Measurements from ENCODE around the gene GRIN2A. TPM values are rescaled to one million over a fixed set of nuclear protein-coding genes. Genes with fewer than 3 reads are reported as not detected.

Gene GRIN2A
- total RNA-seq, 4 donors from 2014 or later: 0.25 to 26.1 (median 13.5) TPM

DNA sequence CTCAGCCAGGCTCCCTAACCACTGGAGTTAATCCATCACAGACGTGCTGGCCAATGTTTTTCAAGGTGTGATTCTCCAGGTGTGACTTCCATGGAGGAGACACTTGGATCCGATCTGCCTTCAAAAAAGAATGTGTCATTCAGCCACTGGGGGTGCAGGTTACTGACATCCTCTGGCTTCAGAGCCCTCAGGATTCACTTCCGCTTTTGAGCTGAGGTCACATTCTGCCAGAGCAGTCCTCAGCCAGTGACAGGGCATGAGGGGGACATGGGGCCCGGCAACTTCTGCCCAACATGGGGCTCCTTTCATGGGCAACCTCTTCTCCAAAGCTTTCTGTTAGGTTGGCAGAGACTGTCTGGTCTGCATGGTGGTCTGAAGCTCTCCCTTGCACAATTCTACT, 81.4 kb downstream of the GRIN2A start:
- TF ChIP-seq, protein P1, sequence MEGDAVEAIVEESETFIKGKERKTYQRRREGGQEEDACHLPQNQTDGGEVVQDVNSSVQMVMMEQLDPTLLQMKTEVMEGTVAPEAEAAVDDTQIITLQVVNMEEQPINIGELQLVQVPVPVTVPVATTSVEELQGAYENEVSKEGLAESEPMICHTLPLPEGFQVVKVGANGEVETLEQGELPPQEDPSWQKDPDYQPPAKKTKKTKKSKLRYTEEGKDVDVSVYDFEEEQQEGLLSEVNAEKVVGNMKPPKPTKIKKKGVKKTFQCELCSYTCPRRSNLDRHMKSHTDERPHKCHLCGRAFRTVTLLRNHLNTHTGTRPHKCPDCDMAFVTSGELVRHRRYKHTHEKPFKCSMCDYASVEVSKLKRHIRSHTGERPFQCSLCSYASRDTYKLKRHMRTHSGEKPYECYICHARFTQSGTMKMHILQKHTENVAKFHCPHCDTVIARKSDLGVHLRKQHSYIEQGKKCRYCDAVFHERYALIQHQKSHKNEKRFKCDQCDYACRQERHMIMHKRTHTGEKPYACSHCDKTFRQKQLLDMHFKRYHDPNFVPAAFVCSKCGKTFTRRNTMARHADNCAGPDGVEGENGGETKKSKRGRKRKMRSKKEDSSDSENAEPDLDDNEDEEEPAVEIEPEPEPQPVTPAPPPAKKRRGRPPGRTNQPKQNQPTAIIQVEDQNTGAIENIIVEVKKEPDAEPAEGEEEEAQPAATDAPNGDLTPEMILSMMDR (IDR thresholded peaks at IDR 0.05): no peak
- TF ChIP-seq POLR2A (IDR thresholded peaks at IDR 0.05): no peak
- TF ChIP-seq POLR2AphosphoS5 (IDR thresholded peaks at IDR 0.05): no peak
- TF ChIP-seq EP300 (IDR thresholded peaks at IDR 0.05): no peak
- Histone ChIP-seq H3K36me3 (no peaks in the 10 kb centered on the region), H3K4me3 (no peak overlapping the region), H3K4me1 (peaks cover 0 to 38% (median 0%) of the 10 kb centered on the region in 3 donors), H3K27ac (peak overlapping the region in 1 of 4 donors; percentile 2), H3K27me3 (no peaks in the 10 kb centered on the region), H3K9me3 (peaks cover 0 to 3% (median 0%) of the 10 kb centered on the region in 3 donors)
- no peak for ATAC-seq
- WGBS, 2 donors (ENCODE audit: low coverage in 1 of 2): 20 to 47% methylated on average over 3 of the region's 4 CpGs

- no peak for TF ChIP-seq EP300 (IDR thresholded peaks at IDR 0.05)
- no peak for TF ChIP-seq POLR2A (IDR thresholded peaks at IDR 0.05)
- TF ChIP-seq POLR2AphosphoS5 (IDR thresholded peaks at IDR 0.05): no peak
- TF ChIP-seq, protein P1 (IDR thresholded peaks at IDR 0.05): no peak
- Histone ChIP-seq H3K27ac (no peak overlapping the region), H3K27me3 (no peaks in the 10 kb centered on the region), H3K4me1 (peaks cover 0 to 21% (median 0%) of the 10 kb centered on the region in 3 donors), H3K9me3 (peaks cover 0 to 8% (median 0%) of the 10 kb centered on the region in 3 donors), H3K36me3 (no peaks in the 10 kb centered on the region), H3K4me3 (no peak overlapping the region)
- no peak for ATAC-seq
Measured at GRCh38 chr16:10098991-10099390, 83.2 kb downstream of the GRIN2A start.

- ATAC-seq: no peak
- 49 to 68% methylated on average over 2 of the region's 2 CpGs for WGBS, 2 donors (ENCODE audit: low coverage in 1 of 2)
- no peaks in the 10 kb centered on the region for H3K27me3 ChIP-seq
- peaks cover 0 to 11% (median 0%) of the 10 kb centered on the region in 3 donors for H3K4me1 ChIP-seq
- no peak overlapping the region for H3K4me3 ChIP-seq
- no peaks in the 10 kb centered on the region for H3K36me3 ChIP-seq
- peaks cover 0 to 8% (median 0%) of the 10 kb centered on the region in 3 donors for H3K9me3 ChIP-seq
- H3K27ac ChIP-seq: no peak overlapping the region
- TF ChIP-seq EP300 (IDR thresholded peaks at IDR 0.05): no peak
- TF ChIP-seq POLR2A (IDR thresholded peaks at IDR 0.05): no peak
- TF ChIP-seq POLR2AphosphoS5 (IDR thresholded peaks at IDR 0.05): no peak
- TF ChIP-seq, protein P1 (IDR thresholded peaks at IDR 0.05): no peak
Measured at GRCh38 chr16:10097271-10097670, 85.0 kb downstream of the GRIN2A start.

DNA sequence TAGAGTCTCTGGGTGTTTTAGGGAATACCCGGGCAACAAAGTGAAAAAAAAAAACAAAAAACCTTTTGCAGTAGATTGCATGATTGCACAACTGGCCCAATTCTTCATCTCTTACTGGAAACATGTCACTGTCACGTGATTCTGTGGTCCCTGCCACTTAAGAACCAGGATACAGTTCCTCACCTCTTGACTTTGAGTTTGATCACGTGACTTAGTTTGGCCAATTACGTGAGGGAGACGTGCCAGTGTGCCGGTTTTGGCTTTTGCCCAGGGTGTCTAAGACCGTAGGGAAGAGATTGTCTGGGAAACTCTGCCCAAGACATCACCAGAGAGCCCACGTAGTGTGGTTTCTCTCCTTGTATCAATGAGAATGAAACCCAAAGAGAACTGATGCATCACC, 88.7 kb downstream of the GRIN2A start:
- H3K4me1 ChIP-seq: peaks cover 0 to 5% (median 0%) of the 10 kb centered on the region in 3 donors
- WGBS, 2 donors (ENCODE audit: low coverage in 1 of 2): 77 to 80% methylated on average over 8 of the region's 8 CpGs
- no peak for ATAC-seq
- no peak for TF ChIP-seq EP300 (IDR thresholded peaks at IDR 0.05)
- TF ChIP-seq POLR2A (IDR thresholded peaks at IDR 0.05): no peak
- TF ChIP-seq, protein P1 (IDR thresholded peaks at IDR 0.05): no peak
- no peak for TF ChIP-seq POLR2AphosphoS5 (IDR thresholded peaks at IDR 0.05)
- no peaks in the 10 kb centered on the region for H3K27me3 ChIP-seq
- no peaks in the 10 kb centered on the region for H3K36me3 ChIP-seq
- peaks cover 0 to 8% (median 0%) of the 10 kb centered on the region in 3 donors for H3K9me3 ChIP-seq
- no peak overlapping the region for H3K4me3 ChIP-seq
- no peak overlapping the region for H3K27ac ChIP-seq

- ATAC-seq: no peak
- Histone ChIP-seq H3K4me1 (peaks cover 0 to 30% (median 5%) of the 10 kb centered on the region in 3 donors), H3K27ac (no peak overlapping the region), H3K4me3 (no peak overlapping the region), H3K9me3 (peaks cover 0 to 5% (median 0%) of the 10 kb centered on the region in 3 donors), H3K27me3 (no peaks in the 10 kb centered on the region), H3K36me3 (no peaks in the 10 kb centered on the region)
- TF ChIP-seq POLR2A (IDR thresholded peaks at IDR 0.05) (no peak), EP300 (IDR thresholded peaks at IDR 0.05) (no peak), POLR2AphosphoS5 (IDR thresholded peaks at IDR 0.05) (no peak)
- TF ChIP-seq, protein P1 (IDR thresholded peaks at IDR 0.05): no peak
- WGBS, 2 donors (ENCODE audit: low coverage in 1 of 2): 100% methylated on average over 1 of the region's 1 CpG
Measured at GRCh38 chr16:10090816-10091215, 91.4 kb downstream of the GRIN2A start.

Measured in gastroesophageal sphincter (tissue), 4 donors.